GM18951 (cell line): ENCODE results near the gene ZNF879.

Experiments
- POLR2A ChIP-seq: IDR thresholded peaks from 4 replicates; pipeline ENCODE4 v1.6.1; 2011; ENCODE audit warnings: mild to moderate bottlenecking; ENCODE audit not compliant: insufficient read length, insufficient read depth; ENCODE audit errors: extremely low read depth
- in situ Hi-C: fragments of 300-500 bp; cut with MboI; formaldehyde crosslinking; loops from one replicate; pipeline ENCODE4 v1.12.0; 2022; ENCODE audit warnings: low sequenced_read_pairs, mixed read lengths, inconsistent platforms; ENCODE audit not compliant: unreplicated experiment

ZNF879 gene

GRCh38 chr5:178993236-178993765, 30.3 kb upstream of the ZNF879 start:
- in situ Hi-C loops = no loop called here
- no peak for TF ChIP-seq POLR2A

- TF ChIP-seq POLR2A = no peak
- in situ Hi-C loops = no loop called here
Measured at GRCh38 chr5:178993955-178994579, 29.5 kb upstream of the ZNF879 start.

DNA sequence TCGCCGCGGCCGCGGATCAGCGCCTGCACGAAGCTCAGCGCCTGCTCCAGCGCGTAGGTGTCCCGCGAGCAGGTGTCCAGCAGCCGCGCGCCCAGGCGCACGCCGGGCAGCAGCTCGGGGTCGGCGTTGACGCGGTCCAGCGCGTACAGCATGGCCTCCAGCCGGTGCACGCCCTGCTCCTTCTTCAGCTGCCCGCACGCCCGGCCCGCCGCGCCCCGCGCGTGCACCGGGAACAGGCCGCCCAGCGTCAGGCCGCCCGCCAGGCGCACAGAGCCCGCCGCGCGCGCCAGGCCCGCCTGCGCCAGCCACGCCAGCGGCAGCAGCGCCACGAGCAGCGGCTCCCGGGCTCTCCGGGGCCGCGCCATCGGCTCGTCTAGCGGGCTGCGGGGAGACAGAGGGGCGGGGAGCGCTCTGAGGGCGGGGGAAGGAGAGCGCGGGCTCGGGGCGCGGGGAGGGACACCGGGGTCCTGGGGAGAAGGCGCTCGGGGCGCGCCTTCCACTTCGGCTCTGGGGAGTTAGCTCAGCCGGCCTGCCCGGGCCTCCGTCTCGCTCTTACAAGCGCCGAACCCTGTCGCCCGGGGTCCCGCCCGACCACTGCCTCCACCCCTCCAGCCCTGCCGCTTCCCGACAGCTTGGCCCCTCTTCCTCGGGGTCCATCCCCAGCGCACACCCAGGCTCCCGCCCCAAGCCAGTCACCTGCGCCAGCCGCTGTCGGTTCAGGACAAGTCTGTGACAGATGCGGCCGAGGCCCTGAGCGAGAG, 28.8 kb upstream of the ZNF879 start, which contains the start of gene GRM6:
Gene GRM6, minus strand, starts transcription at position 741 of the 761 bp plus-strand sequence. Its CDS starts 376 bp downstream, at position 365.
- TF ChIP-seq POLR2A = no peak
- in situ Hi-C loops = no loop called here

GRCh38 chr5:178995341-178995690, 28.3 kb upstream of the ZNF879 start:
- TF ChIP-seq POLR2A = no peak
- in situ Hi-C loops = no loop called here

GRCh38 chr5:178996156-178996555, 27.4 kb upstream of the ZNF879 start:
- no peak for TF ChIP-seq POLR2A
- in situ Hi-C loops = no loop called here

GRCh38 chr5:178997191-178997590, 26.4 kb upstream of the ZNF879 start:
- in situ Hi-C loops = no loop called here
- TF ChIP-seq POLR2A = no peak

GRCh38 chr5:178998441-178998840, 25.2 kb upstream of the ZNF879 start:
- in situ Hi-C loops = no loop called here
- TF ChIP-seq POLR2A = no peak

GRCh38 chr5:179006564-179006963, 17.0 kb upstream of the ZNF879 start:
- in situ Hi-C loops = no loop called here

GRCh38 chr5:179008667-179009066, 14.9 kb upstream of the ZNF879 start:
- in situ Hi-C loops = no loop called here
- no peak for TF ChIP-seq POLR2A

More at GRCh38 chr5:179006564-179006963, 17.0 kb upstream of the ZNF879 start:
- no peak for TF ChIP-seq POLR2A

GRCh38 chr5:179033004-179033580, 9.5 kb downstream of the ZNF879 start:
- no peak for TF ChIP-seq POLR2A
- in situ Hi-C loops = no loop called here

- in situ Hi-C loops = no loop called here
- no peak for TF ChIP-seq POLR2A
Measured at GRCh38 chr5:179044765-179045164, 21.2 kb downstream of the ZNF879 start.

DNA sequence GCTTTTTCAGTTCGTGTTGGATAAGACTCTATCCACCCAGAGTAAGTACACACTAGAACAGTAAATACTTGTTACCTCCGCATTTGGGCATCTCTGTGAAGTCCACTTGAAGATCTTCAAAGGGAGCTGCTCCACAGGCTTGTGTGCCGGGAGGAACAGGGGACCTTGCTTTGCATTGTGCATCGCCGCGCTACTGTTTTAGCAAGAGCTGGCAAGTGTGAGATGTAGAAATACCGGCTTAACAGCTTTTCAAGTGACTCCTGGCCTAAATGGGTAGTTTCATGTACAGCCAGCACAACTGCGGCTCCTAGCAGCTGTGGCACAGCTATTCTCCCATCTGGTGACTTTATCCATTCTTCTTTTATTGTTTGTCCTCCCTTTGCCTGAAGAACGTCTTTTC, 28.2 kb downstream of the ZNF879 start:
- TF ChIP-seq POLR2A = no peak
- in situ Hi-C loops = no loop called here

DNA sequence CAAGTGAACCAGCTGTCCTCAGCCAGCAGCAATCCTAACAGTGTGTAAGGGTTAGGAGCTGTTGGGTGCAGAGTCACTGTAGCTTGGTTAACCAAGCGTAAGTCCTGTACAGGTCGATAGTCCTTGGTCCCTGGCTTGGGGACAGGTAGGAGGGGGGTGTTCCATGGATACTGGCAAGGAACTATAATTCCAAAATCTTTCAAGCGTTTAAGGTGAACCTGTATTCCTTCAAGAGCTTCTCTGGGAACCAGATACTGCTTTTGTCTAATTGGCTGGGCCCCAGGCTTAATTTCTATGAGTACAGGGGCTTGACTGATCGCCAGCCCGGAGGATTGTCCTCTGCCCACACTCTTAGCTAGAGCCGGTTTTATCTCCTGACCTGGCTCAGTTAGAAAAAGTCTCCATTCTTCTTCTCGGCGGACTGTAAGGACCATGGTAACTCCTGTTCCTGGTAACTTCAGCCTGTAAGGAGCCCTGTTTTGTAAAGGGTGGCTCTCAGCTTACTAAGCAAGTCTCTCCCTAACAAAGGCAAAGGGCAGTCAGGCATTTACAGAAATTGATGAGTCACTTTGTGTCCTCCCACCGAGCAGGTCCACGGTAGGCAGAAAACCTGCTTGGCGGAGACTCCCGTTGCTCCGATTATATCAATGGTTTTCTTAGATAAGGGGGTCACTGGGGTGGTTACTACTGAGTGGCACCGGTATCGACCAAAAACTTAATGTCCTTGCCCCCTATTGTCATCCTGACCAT, 30.6 kb downstream of the ZNF879 start:
- in situ Hi-C loops = no loop called here
- no peak for TF ChIP-seq POLR2A
